Brain microvascular endothelial cell (primary cell): ENCODE results near the gene EXOC8.
A peak's percentile ranks its signal among the peaks of the same experiment; 100 is the strongest.

Experiments used
- DNase-seq: peaks from one replicate; pipeline ENCODE4 v3.0.0-alpha.2; 2020
- H3K27ac ChIP-seq: fragments of 250-450 bp; sonication (Bioruptor Pico); 2 replicates; pipeline ENCODE4 v1.5.1; 2020; ENCODE audit warnings: mild to moderate bottlenecking, moderate library complexity
- H3K27me3 ChIP-seq: fragments of 250-450 bp; sonication (Bioruptor Pico); replicated peaks from 2 replicates; pipeline ENCODE4 v1.5.1; 2020; ENCODE audit warnings: mild to moderate bottlenecking
- H3K36me3 ChIP-seq: fragments of 250-450 bp; sonication (Bioruptor Pico); replicated peaks from 2 replicates; pipeline ENCODE4 v1.5.1; 2020; ENCODE audit warnings: mild to moderate bottlenecking
- H3K4me3 ChIP-seq: 2 replicates; pipeline ENCODE4 v1.5.1; 2011; ENCODE audit warnings: low read depth, mild to moderate bottlenecking, control low read depth, low read length, moderate library complexity
- in situ Hi-C: cut with HindIII; loops from 2 replicates; pipeline ENCODE4 v1.10.0; 2017; ENCODE audit warnings: low sequenced_read_pairs, low pct_ligation_motif_present
- TF ChIP-seq, protein P1 (sequence below): IDR thresholded peaks from 2 replicates; pipeline ENCODE4 v1.5.1; 2011; ENCODE audit warnings: low read depth, mild to moderate bottlenecking, moderate library complexity, low read length, control low read depth, inconsistent platforms; ENCODE audit errors: missing control alignments

Gene EXOC8

DNA sequence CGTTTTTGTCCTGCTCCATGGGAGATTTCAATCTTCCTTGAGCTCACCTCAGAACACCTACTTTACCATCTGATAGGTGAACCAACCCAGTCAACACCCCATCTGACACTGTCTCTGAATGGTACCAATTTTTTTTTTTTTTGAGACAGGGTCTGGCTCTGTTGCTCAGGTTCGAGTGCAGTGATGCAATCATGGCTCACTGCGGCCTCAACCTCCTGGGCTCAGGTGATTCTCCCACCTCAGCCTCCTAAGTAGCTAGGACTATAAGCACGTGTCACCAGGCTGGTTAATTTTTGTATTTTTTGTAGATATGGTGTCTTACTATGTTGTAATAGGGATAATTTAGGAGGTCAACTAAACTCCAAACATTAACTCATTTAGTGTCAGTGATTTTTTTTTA lies 36.7 kb upstream of the EXOC8 start:
- Histone ChIP-seq H3K36me3 (no peaks in the 10 kb centered on the region), H3K27me3 (no peaks in the 10 kb centered on the region), H3K4me3 (no peak overlapping the region), H3K27ac (no peak overlapping the region)
- TF ChIP-seq, protein P1, sequence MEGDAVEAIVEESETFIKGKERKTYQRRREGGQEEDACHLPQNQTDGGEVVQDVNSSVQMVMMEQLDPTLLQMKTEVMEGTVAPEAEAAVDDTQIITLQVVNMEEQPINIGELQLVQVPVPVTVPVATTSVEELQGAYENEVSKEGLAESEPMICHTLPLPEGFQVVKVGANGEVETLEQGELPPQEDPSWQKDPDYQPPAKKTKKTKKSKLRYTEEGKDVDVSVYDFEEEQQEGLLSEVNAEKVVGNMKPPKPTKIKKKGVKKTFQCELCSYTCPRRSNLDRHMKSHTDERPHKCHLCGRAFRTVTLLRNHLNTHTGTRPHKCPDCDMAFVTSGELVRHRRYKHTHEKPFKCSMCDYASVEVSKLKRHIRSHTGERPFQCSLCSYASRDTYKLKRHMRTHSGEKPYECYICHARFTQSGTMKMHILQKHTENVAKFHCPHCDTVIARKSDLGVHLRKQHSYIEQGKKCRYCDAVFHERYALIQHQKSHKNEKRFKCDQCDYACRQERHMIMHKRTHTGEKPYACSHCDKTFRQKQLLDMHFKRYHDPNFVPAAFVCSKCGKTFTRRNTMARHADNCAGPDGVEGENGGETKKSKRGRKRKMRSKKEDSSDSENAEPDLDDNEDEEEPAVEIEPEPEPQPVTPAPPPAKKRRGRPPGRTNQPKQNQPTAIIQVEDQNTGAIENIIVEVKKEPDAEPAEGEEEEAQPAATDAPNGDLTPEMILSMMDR: no peak
- no peak for DNase-seq
- in situ Hi-C loops: no loop called here

DNA sequence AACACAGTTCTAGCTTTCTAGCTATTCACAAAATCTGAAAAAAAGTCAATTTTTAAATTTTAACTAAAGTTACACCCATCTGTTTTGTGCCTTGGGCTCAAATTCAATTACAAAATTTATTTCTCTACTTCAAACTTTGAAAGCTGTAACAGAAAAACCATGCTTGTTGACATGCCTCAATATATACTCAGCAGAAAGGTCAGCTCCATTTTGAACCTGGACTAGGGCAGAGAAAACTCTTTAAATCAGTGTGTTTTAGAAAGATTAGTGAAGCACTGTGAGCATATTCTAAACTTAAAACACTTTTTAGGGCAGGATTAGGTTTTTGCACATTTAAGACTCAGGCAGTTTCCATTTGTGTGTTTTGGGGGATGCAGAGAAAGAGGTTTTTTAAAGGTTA lies 34.8 kb upstream of the EXOC8 start:
- Histone ChIP-seq H3K27me3 (no peaks in the 10 kb centered on the region), H3K36me3 (no peaks in the 10 kb centered on the region), H3K27ac (no peak overlapping the region), H3K4me3 (no peak overlapping the region)
- in situ Hi-C loops: no loop called here
- TF ChIP-seq, protein P1: no peak
- DNase-seq: no peak

DNA sequence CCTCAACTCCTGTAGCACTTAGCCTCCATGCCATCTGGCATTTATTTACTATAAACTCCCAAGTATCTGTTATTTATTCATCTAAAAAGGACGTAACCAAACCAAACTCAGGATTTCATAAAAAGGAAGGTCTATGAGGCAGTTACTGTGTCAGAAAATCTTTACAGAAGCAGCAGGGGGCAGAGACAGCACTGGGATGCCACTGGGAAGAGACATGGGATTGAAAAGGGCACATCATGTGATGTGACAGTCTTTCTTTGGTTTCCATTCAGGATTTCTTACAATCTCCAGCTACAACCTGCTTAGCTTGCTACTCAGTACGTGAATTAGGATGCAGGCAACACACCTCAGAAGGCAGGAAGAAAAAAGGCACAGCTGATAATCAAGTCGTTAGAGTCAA lies 31.6 kb upstream of the EXOC8 start:
- H3K27ac ChIP-seq: no peak overlapping the region
- no peaks in the 10 kb centered on the region for H3K27me3 ChIP-seq
- no peak overlapping the region for H3K4me3 ChIP-seq
- DNase-seq: no peak
- TF ChIP-seq, protein P1: peak; percentile 35
- in situ Hi-C loops: no loop called here
- H3K36me3 ChIP-seq: no peaks in the 10 kb centered on the region

DNA sequence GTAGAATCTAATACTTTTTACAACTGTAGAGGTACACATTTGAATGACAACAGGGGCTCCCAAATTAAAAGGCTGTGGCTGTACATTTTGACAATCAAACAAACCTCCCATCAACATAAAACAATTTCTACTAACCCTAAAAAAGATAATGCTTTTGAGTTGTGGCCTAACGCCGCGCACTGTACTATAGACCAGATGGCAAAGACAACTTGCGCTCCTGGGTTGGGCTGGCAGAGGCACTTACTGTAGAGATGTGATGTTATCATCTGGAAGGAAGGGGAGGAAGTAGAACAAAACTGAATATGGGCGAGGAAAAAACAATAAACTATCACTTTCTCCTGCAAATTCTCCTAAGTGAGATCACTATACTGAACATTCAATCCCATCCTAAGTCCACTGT lies 26.5 kb upstream of the EXOC8 start:
- Histone ChIP-seq H3K4me3 (no peak overlapping the region), H3K36me3 (no peaks in the 10 kb centered on the region), H3K27me3 (no peaks in the 10 kb centered on the region), H3K27ac (no peak overlapping the region)
- TF ChIP-seq, protein P1: no peak
- DNase-seq: no peak
- in situ Hi-C loops: no loop called here

DNA sequence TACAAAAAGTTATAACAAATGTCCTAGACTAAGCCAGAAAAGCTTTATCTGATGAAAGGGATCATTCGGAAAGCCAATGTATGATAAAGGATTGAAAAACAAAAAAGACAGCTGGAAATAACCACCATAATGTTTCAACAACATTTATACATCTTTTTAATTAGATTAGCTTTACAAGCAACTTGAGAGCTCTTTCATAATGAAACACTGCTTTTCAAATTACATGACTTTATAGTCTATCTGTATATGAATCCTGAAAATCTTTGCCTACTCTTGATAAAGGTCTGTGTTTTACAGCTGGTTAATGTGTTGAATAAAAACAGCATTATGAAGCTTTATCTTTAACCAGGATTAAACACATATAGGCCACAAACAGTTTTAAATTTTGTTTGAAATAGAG lies 26.0 kb upstream of the EXOC8 start:
- Histone ChIP-seq H3K27ac (no peak overlapping the region), H3K27me3 (no peaks in the 10 kb centered on the region), H3K36me3 (no peaks in the 10 kb centered on the region), H3K4me3 (no peak overlapping the region)
- in situ Hi-C loops: no loop called here
- DNase-seq: no peak
- TF ChIP-seq, protein P1: no peak

DNA sequence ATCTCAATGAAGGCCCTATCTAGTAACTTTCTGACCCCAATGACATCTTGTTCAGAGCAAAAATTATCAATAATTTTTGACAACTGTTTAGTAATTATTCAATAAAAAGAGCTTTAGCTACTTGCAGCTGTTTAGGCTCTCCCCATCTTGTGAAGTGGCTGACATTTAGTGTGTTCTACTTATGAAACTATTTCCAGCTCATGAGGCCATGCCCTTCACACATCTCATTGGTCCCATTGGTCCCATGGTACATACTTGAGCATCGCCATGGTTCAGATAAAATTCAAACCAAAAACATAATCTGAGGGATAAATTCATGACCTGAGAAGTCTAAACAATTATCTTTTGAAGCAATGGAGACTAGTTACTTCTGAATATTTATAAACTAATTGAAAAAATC lies 24.7 kb upstream of the EXOC8 start:
- Histone ChIP-seq H3K36me3 (no peaks in the 10 kb centered on the region), H3K27me3 (no peaks in the 10 kb centered on the region), H3K27ac (no peak overlapping the region), H3K4me3 (no peak overlapping the region)
- TF ChIP-seq, protein P1: no peak
- in situ Hi-C loops: no loop called here
- DNase-seq: no peak
